ENCODE measurements around the gene NAA38.

DNA sequence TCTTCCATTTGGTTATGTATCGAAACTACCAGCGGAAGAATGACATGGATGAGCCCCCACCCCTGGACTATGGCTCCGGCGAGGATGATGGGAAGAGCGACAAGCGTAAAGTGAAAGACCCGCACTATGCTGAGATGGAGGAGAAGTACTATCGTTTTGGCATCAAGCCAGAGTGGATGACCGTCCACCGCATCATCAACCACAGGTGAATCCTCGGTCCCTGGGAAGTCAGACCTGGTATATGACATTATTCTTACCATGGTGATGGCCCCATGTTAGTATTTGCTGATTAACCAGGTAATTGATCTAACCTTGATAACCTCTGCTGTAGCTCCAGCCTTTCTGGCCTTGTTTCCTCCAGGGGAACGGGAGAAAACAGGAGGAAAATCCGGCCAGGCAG lies 39.7 kb upstream of the NAA38 start:
- TF ChIP-seq, protein P1, sequence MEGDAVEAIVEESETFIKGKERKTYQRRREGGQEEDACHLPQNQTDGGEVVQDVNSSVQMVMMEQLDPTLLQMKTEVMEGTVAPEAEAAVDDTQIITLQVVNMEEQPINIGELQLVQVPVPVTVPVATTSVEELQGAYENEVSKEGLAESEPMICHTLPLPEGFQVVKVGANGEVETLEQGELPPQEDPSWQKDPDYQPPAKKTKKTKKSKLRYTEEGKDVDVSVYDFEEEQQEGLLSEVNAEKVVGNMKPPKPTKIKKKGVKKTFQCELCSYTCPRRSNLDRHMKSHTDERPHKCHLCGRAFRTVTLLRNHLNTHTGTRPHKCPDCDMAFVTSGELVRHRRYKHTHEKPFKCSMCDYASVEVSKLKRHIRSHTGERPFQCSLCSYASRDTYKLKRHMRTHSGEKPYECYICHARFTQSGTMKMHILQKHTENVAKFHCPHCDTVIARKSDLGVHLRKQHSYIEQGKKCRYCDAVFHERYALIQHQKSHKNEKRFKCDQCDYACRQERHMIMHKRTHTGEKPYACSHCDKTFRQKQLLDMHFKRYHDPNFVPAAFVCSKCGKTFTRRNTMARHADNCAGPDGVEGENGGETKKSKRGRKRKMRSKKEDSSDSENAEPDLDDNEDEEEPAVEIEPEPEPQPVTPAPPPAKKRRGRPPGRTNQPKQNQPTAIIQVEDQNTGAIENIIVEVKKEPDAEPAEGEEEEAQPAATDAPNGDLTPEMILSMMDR (IDR thresholded peaks at IDR 0.05 in 4 of 5, conservative IDR thresholded peaks at IDR 0.05 in 1 of 5), result no peak
- no peak for TF ChIP-seq POLR2A (IDR thresholded peaks at IDR 0.05)

Data from gastrocnemius medialis (tissue), 4 donors.